Adrenal gland (tissue), 12 donors: ENCODE results near the gene BMAL1. TPM values are rescaled to one million over a fixed set of nuclear protein-coding genes. Genes with fewer than 3 reads are reported as not detected.
A peak's percentile ranks its signal among the peaks of the same experiment; 100 is the strongest.

Experiments used
- DNase-seq, 7 donors: peaks; one replicate each; pipeline ENCODE4 v3.0.0-alpha.2; 2019 to 2020
- H3K27ac ChIP-seq, 5 donors: fragments of 200-600 bp; sonication (generic) in 4 of 5; 1 replicate in 3 of 5; 2 replicates in 2 of 5; pipeline versions ENCODE4 v1.5.1 to v1.8.0; 2016 to 2020; ENCODE audit warnings: mild to moderate bottlenecking in 1 of 5
- H3K27me3 ChIP-seq: fragments of 200-600 bp; 2 replicates; pipeline ENCODE4 v1.8.0; 2021
- H3K36me3 ChIP-seq, 2 donors: fragments of 200-600 bp; replicated peaks in 1 of 2; 1 replicate in 1 of 2; 2 replicates in 1 of 2; pipeline versions ENCODE4 v1.5.1 to v1.8.0; 2018 to 2022
- H3K4me1 ChIP-seq, 2 donors: fragments of 200-600 bp; replicated peaks in 1 of 2; 1 replicate in 1 of 2; 2 replicates in 1 of 2; pipeline versions ENCODE4 v1.5.1 to v1.8.0; 2018 to 2021
- H3K4me3 ChIP-seq, 4 donors: fragments of 200-600 bp; sonication (generic) in 3 of 4; one replicate each; pipeline ENCODE4 v1.5.1; 2016 to 2018
- H3K9me3 ChIP-seq, 3 donors: fragments of 200-600 bp; sonication (generic) in 1 of 3; replicated peaks in 1 of 3; 1 replicate in 2 of 3; 2 replicates in 1 of 3; pipeline versions ENCODE4 v1.5.1 to v1.8.0; 2016 to 2021
- POLR2A ChIP-seq, 2 donors: fragments of 450-650 bp; IDR thresholded peaks; one replicate each; pipeline ENCODE4 v1.6.1; 2017; ENCODE audit warnings: antibody characterized with exemption in 2 of 2, mild to moderate bottlenecking in 2 of 2, moderate library complexity in 1 of 2
- WGBS, 4 donors: extraction: QIAGEN DNeasy Blood & Tissue Kit in 2 of 4; methylation state at CpG; one replicate each; pipeline versions ENCODE4 v1.1.5 to v1.1.7; 2013 to 2017; 5-methylcytosine and 5-hydroxymethylcytosine counted together
- intact Hi-C, 2 donors: fragments of 100-400 bp; cut with DNase I; formaldehyde crosslinking; loops; one replicate each; pipeline versions ENCODE4 v1.14.1 to v1.15.0; 2022 to 2023
- polyA plus RNA-seq, 3 donors: library from polyadenylated mRNA; stranded (reverse); fragments of 200-250 nt in 2 of 3; fragments of 350-450 nt in 1 of 3; fragmentation: Illumina TruSeq in 1 of 3; extraction: RNeasy Lipid Tissue Mini Kit (QIAGEN cat#74804) in 1 of 3; gene quantifications; one replicate each; pipeline ENCODE4 v1.2.3, GENCODE V29; 2013 to 2014
- total RNA-seq, 9 donors: library from RNA; depleted of rRNA in 4 of 9; stranded (reverse); fragments of >200 nt in 4 of 9; fragments of 120-200 nt in 1 of 9; fragmentation: NEBNext Ultra II Directional in 1 of 9; extraction: Animal tissue kit (Norgen Biotek cat#: 25700) in 1 of 9; gene quantifications; one replicate each; pipeline versions ENCODE4 v1.1.0 to v1.2.4, GENCODE V29; 2013 to 2023
- TF ChIP-seq, protein P1 (sequence below), 6 experiments: fragments of 450-650 bp in 4 of 6; fragments of 200-600 bp in 2 of 6; sonication (generic) in 1 of 6; IDR thresholded peaks; 1 replicate in 5 of 6; 2 replicates in 1 of 6; pipeline versions ENCODE4 v1.5.1 to v1.8.0; 2016 to 2021; ENCODE audit warnings: antibody characterized with exemption in 6 of 6, mild to moderate bottlenecking in 2 of 6, moderate library complexity in 1 of 6
- donor health status: healthy with polysubstance abuse.
- donor health status: Bipolar disorder and iron deficiency.
- donor health status: DM: yes; HTN: yes; CAD: no.
- donor health status: DM: no; HTN: no; CAD: no.
- donor health status: DM: no; HTN: no; CAD: no.
- donor health status: DM: yes; HTN: yes; CAD: no.

The BMAL1 gene
- total and polyA plus RNA-seq, 12 donors: 13.9 to 80.3 (median 34.3) TPM

DNA sequence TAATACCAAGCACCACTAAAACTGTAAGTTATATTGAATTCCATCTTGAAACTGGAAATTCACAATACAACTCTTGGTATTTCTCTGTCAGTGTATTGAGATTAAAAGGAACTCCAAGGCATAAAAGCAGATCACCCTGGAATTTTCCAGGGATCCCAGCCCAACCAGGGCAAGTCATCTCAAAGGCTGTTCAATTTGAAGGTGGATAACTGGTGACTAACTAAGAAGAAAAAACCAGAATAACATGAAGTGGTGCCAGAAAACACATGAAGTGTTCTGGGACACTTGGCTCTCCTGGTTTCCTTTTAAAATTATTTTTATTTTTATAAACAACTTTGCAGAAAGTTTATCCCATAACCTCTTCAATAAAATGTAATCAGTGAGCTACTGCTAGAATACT lies 7.8 kb upstream of the BMAL1 start:
- intact Hi-C loops: loop anchor here in 1 of 2 donors (10.0 kb wide), 1 partner anchor 55 kb away; no protein-coding TSS in a partner anchor
- Histone ChIP-seq H3K36me3 (no peaks in the 10 kb centered on the region), H3K4me3 (no peak overlapping the region), H3K27me3 (no peaks in the 10 kb centered on the region), H3K4me1 (no peaks in the 10 kb centered on the region), H3K9me3 (no peaks in the 10 kb centered on the region), H3K27ac (no peak overlapping the region)
- TF ChIP-seq, protein P1, sequence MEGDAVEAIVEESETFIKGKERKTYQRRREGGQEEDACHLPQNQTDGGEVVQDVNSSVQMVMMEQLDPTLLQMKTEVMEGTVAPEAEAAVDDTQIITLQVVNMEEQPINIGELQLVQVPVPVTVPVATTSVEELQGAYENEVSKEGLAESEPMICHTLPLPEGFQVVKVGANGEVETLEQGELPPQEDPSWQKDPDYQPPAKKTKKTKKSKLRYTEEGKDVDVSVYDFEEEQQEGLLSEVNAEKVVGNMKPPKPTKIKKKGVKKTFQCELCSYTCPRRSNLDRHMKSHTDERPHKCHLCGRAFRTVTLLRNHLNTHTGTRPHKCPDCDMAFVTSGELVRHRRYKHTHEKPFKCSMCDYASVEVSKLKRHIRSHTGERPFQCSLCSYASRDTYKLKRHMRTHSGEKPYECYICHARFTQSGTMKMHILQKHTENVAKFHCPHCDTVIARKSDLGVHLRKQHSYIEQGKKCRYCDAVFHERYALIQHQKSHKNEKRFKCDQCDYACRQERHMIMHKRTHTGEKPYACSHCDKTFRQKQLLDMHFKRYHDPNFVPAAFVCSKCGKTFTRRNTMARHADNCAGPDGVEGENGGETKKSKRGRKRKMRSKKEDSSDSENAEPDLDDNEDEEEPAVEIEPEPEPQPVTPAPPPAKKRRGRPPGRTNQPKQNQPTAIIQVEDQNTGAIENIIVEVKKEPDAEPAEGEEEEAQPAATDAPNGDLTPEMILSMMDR (IDR thresholded peaks at IDR 0.05): no peak
- TF ChIP-seq POLR2A (IDR thresholded peaks at IDR 0.05): no peak
- DNase-seq: no peak

DNA sequence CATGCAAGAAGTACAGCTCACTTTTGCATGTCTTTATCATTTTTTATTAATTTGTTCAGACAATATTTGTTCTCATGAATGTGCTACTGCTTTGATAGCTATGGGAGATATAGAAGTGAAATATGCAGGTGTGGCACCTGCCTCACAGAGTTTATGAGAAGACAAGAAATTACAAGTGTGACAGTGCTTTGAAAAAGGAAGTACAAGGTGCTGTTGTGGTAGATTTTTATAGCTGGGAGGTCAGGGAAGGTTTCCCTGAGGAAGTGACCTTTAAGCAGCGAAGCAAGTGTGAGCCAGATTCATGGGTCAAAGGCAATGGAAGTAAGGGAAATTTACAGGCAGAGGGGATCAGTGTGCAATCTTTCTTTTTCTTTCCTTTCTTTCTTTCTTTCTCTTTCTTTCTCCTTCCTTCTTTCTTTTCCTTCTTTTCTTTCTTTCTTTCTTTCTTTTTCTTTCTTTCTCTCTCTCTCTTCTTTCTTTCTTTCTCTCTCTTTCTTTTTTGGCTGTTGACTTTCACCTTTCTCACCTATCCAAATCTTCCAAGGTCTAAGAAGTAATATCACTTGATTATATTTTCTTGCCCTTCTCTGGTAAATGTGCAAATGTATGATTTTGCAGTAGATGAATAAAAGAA lies 6.4 kb upstream of the BMAL1 start:
- Histone ChIP-seq H3K4me3 (no peak overlapping the region), H3K9me3 (no peaks in the 10 kb centered on the region), H3K4me1 (peaks cover under 1% of the 10 kb centered on the region in 2 donors), H3K27me3 (no peaks in the 10 kb centered on the region), H3K36me3 (no peaks in the 10 kb centered on the region), H3K27ac (no peak overlapping the region)
- DNase-seq: no peak
- intact Hi-C loops: no loop called here
- WGBS, 4 donors: 22 to 57% (median 36%) methylated on average over 1 of the region's 1 CpG
- no peak for TF ChIP-seq POLR2A (IDR thresholded peaks at IDR 0.05)
- TF ChIP-seq, protein P1 (IDR thresholded peaks at IDR 0.05): no peak

DNA sequence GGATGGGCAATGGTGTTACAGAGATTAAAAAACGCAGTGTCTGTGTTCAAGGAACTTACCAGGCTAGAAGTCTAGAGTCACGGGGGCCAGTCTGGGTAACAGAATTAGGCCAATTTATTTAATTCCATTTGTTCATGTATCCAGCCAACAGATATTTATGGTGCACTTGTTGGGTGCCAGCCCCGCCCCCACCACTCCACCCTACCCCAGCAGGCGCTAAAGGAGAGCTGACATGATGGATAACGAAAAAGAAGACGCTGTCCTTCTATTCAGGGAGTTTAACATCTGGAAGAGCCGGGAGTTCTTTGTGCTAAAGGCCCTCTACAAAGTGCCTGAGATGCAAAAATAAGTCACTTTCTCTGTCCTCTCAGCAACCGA lies 1.1 kb upstream of the BMAL1 start:
- peak overlapping the region; percentile 56 to 96 (median 78) for H3K27ac ChIP-seq
- no peak for TF ChIP-seq POLR2A (IDR thresholded peaks at IDR 0.05)
- TF ChIP-seq, protein P1 (IDR thresholded peaks at IDR 0.05): no peak
- 5 to 15% (median 6%) methylated on average over 6 to 8 of the region's 8 CpGs for WGBS, 4 donors

DNA sequence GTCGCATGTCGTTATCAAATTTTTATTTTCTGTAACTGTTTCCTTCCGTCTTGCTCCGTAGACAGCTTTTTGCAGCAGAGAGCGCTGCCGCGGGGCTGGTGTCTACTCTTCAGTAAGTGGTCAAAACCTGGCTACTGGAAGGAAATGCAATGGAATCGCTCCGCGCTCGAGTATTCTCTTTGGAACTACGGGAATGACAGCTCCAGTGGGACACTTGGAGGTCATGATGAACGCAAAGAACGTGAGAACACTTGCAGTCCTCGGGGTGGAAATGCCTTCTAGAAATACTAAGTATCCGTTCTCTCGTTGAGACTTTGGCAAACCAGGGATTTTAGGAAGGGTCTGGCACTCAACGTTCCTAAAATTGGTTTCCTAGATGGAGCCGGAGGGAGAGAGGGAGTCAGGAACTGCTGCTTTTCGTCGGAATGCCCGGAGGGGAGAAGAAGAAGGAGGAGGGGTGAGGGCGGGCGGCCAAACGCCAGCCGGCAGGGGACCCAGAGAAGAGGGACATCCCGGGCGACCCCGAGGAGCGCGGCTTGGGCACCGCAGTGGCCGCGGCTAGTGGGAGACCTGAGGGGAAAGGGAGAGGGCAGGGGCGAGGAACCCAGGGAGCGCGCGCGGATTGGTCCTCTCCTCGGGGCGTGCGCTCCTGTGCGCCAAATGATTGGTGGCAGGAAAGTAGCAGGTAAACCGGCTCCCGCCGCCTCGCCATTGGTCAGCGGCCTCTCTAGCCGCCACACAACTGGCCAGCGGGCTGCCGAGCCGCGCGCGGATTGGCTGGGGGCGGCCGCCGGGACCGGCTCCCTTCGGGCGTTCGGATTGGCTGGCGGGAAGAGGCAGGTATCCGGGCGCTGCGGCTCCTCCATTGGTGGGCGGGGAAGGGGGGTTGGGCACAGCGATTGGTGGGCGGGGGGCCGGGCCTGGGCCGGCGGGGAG lies 490 bp upstream of the BMAL1 start:
- Histone ChIP-seq H3K27me3 (no peaks in the 10 kb centered on the region), H3K4me3 (peak overlapping the region; percentile 25 to 92 (median 88)), H3K27ac (peak overlapping the region; percentile 56 to 96 (median 78)), H3K9me3 (no peaks in the 10 kb centered on the region), H3K4me1 (peaks cover 15 to 35% of the 10 kb centered on the region in 2 donors), H3K36me3 (no peaks in the 10 kb centered on the region)
- DNase-seq: peak; percentile 98 to 99 (median 99)
- intact Hi-C loops: no loop called here
- TF ChIP-seq, protein P1 (IDR thresholded peaks at IDR 0.05): peak in 4 of 6 experiments; percentile 7 to 24 (median 12)
- peak; percentile 72 to 86 for TF ChIP-seq POLR2A (IDR thresholded peaks at IDR 0.05)
- 0 to 1% (median 0%) methylated on average over 44 to 72 of the region's 72 CpGs for WGBS, 4 donors

More for the DNA sequence above, 1.1 kb upstream of the BMAL1 start:
- peak overlapping the region in 3 of 4 donors; percentile 25 to 80 (median 75) for H3K4me3 ChIP-seq
- H3K9me3 ChIP-seq: no peaks in the 10 kb centered on the region
- no peaks in the 10 kb centered on the region for H3K27me3 ChIP-seq
- peaks cover 15 to 29% of the 10 kb centered on the region in 2 donors for H3K4me1 ChIP-seq
- DNase-seq: no peak
- no peaks in the 10 kb centered on the region for H3K36me3 ChIP-seq
- intact Hi-C loops: no loop called here
